GM21619 (cell line): ENCODE measurements around the gene PLXNC1.
A peak's percentile ranks its signal among the peaks of the same experiment; 100 is the strongest.

ENCODE experiments used
- ATAC-seq: cut with Tn5 transposase; IDR thresholded peaks from one replicate; pipeline ENCODE4 v1.9.1; 2021; ENCODE audit not compliant: unreplicated experiment

Gene PLXNC1

GRCh38 chr12:94229902-94230301 is 81.5 kb downstream of the PLXNC1 start:
- no peak for ATAC-seq

- peak; percentile 47 for ATAC-seq
Observed at GRCh38 chr12:94230357-94230905, 82.1 kb downstream of the PLXNC1 start.

- no peak for ATAC-seq
Observed at GRCh38 chr12:94231709-94232108, 83.3 kb downstream of the PLXNC1 start.

- ATAC-seq: no peak
Observed at GRCh38 chr12:94235848-94236247, 87.5 kb downstream of the PLXNC1 start.

- ATAC-seq: no peak
Observed at GRCh38 chr12:94239332-94239993, 91.1 kb downstream of the PLXNC1 start.

- peak; percentile 92 for ATAC-seq
Observed at GRCh38 chr12:94240171-94240570, 91.8 kb downstream of the PLXNC1 start.

- no peak for ATAC-seq
Observed at GRCh38 chr12:94242901-94243300, 94.5 kb downstream of the PLXNC1 start.

GRCh38 chr12:94244165-94245133 is 96.1 kb downstream of the PLXNC1 start:
- ATAC-seq: peak; percentile 68

GRCh38 chr12:94245631-94246383 is 97.4 kb downstream of the PLXNC1 start:
- no peak for ATAC-seq

GRCh38 chr12:94247246-94247645 is 98.9 kb downstream of the PLXNC1 start:
- no peak for ATAC-seq

- no peak for ATAC-seq
Observed at GRCh38 chr12:94248582-94248981, 100.2 kb downstream of the PLXNC1 start.

GRCh38 chr12:94250130-94250529 is 101.8 kb downstream of the PLXNC1 start:
- ATAC-seq: no peak

GRCh38 chr12:94254270-94254669 is 105.9 kb downstream of the PLXNC1 start:
- no peak for ATAC-seq

GRCh38 chr12:94255006-94255405 is 106.6 kb downstream of the PLXNC1 start:
- ATAC-seq: no peak

GRCh38 chr12:94255428-94255827 is 107.1 kb downstream of the PLXNC1 start:
- no peak for ATAC-seq

- ATAC-seq: peak; percentile 48
Observed at GRCh38 chr12:94258593-94258992, 110.2 kb downstream of the PLXNC1 start.

GRCh38 chr12:94260017-94260416 is 111.6 kb downstream of the PLXNC1 start:
- ATAC-seq: no peak

- no peak for ATAC-seq
Observed at GRCh38 chr12:94260717-94261116, 112.3 kb downstream of the PLXNC1 start.

GRCh38 chr12:94261119-94261518 is 112.7 kb downstream of the PLXNC1 start:
- ATAC-seq: no peak

- ATAC-seq: no peak
Observed at GRCh38 chr12:94261786-94262185, 113.4 kb downstream of the PLXNC1 start.
